ENCODE results near the gene TRIM9.

- TF ChIP-seq, protein P1, sequence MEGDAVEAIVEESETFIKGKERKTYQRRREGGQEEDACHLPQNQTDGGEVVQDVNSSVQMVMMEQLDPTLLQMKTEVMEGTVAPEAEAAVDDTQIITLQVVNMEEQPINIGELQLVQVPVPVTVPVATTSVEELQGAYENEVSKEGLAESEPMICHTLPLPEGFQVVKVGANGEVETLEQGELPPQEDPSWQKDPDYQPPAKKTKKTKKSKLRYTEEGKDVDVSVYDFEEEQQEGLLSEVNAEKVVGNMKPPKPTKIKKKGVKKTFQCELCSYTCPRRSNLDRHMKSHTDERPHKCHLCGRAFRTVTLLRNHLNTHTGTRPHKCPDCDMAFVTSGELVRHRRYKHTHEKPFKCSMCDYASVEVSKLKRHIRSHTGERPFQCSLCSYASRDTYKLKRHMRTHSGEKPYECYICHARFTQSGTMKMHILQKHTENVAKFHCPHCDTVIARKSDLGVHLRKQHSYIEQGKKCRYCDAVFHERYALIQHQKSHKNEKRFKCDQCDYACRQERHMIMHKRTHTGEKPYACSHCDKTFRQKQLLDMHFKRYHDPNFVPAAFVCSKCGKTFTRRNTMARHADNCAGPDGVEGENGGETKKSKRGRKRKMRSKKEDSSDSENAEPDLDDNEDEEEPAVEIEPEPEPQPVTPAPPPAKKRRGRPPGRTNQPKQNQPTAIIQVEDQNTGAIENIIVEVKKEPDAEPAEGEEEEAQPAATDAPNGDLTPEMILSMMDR (conservative IDR thresholded peaks at IDR 0.05; ENCODE audit: low read length), result no peak
- no peak for TF ChIP-seq EZH2phosphoT487 (IDR thresholded peaks at IDR 0.05; ENCODE audit: borderline replicate concordance)
Measured at GRCh38 chr14:50948205-50948604, 146.7 kb downstream of the TRIM9 start.
